Choroid plexus epithelial cell (primary cell): ENCODE measurements around the gene LSMEM2.

ENCODE experiments used
- DNase-seq: peaks from one replicate; pipeline ENCODE4 v3.0.0-alpha.2; 2010; ENCODE audit warnings: low read depth
- H3K4me3 ChIP-seq: 2 replicates; pipeline ENCODE4 v1.5.1; 2011; ENCODE audit warnings: low read depth, mild to moderate bottlenecking, control low read depth, low read length, moderate library complexity
- TF ChIP-seq, protein P1 (sequence below): conservative IDR thresholded peaks from 2 replicates; pipeline ENCODE4 v1.5.1; 2011; ENCODE audit warnings: low read depth, mild to moderate bottlenecking, control low read depth, inconsistent platforms, low read length, moderate library complexity

Gene LSMEM2

DNA sequence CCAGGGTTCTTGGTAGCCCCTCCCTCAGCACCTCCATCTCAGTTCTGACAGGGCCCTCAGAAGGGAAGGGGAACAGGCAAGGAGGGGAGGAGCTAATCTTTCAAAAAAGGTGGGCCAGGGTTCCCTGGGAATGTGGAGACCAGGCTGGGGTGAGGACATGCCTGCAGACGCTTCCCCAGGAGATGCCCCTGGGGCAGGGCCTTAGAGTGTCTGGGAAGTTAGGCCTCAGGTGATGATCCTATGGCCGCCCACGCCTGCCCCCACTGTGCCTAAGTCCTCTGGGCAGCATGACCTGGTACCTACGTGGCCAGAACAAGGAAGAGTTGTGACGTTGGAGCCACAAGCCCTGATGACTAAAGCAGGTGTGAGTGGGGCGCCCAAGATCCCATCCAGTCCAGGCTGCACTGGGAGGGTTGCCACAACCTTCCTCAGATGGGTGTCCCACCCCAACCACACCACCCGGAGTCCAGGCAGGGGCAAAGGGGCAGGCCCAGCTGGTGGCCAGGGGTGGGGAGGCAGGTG is 13.9 kb upstream of the LSMEM2 start:
- TF ChIP-seq, protein P1, sequence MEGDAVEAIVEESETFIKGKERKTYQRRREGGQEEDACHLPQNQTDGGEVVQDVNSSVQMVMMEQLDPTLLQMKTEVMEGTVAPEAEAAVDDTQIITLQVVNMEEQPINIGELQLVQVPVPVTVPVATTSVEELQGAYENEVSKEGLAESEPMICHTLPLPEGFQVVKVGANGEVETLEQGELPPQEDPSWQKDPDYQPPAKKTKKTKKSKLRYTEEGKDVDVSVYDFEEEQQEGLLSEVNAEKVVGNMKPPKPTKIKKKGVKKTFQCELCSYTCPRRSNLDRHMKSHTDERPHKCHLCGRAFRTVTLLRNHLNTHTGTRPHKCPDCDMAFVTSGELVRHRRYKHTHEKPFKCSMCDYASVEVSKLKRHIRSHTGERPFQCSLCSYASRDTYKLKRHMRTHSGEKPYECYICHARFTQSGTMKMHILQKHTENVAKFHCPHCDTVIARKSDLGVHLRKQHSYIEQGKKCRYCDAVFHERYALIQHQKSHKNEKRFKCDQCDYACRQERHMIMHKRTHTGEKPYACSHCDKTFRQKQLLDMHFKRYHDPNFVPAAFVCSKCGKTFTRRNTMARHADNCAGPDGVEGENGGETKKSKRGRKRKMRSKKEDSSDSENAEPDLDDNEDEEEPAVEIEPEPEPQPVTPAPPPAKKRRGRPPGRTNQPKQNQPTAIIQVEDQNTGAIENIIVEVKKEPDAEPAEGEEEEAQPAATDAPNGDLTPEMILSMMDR: no peak
- DNase-seq: no peak
- H3K4me3 ChIP-seq: no peak overlapping the region

DNA sequence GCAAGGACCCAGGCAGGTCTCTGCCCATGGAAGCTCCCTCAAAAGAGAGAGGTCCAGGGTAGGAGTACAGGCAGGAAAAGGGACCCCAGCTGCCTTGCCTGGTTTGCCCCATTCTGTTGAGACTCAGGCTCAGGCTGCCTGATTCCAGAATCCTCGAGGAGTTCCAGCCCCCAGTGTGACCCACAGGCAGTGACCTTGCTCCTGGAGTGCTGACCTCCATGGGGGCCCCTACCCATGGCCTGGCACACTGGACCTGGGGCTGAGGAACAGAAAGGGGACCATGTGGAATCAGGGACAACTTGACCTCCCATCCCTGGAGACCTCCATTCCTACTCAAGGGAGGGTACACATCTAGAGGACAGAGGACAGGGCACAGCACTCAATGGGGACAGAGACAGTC is 13.3 kb upstream of the LSMEM2 start:
- no peak overlapping the region for H3K4me3 ChIP-seq
- TF ChIP-seq, protein P1: no peak
- no peak for DNase-seq

DNA sequence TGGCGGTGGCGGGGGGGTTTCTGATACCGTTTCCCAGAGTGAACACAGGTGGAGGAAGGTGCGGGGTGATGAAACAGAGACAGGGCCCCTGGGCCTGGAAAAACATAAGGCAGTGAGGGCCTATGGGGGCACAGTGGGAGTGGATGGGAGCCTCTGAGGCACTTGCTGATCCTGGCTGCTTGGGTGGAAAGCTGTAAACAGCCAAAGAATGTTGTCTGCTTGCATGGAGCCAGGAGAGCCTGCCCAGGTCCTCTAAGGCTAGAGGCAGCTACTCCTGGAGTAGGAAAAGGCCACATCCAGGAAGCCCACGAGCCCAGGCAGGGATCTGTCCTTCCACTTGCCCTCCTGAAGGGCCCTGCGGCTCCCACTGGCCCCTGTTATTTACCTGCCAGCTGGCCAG is 12.9 kb upstream of the LSMEM2 start:
- no peak for DNase-seq
- TF ChIP-seq, protein P1: no peak
- no peak overlapping the region for H3K4me3 ChIP-seq

DNA sequence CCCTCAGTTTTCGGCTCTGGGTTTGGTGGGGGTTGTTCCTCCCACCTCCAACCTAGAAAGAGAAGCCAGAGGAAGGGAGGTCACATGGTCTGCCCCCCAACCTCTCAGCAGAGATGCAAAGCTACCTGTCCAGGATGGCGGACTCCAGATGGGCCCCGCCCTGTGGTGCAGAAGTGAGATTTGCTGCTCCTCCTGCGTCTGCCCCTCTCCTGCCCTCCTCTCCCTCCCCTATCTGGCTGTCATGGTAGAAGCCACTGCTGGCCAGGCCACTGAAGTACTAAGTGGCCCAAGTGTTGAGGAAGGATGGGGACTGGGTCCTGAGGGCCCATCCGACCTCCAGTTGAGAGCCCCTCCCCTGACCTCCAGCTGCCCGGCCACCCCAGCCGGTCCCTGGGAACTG is 12.1 kb upstream of the LSMEM2 start:
- H3K4me3 ChIP-seq: peak overlapping the region; percentile 65
- DNase-seq: no peak
- TF ChIP-seq, protein P1: no peak

DNA sequence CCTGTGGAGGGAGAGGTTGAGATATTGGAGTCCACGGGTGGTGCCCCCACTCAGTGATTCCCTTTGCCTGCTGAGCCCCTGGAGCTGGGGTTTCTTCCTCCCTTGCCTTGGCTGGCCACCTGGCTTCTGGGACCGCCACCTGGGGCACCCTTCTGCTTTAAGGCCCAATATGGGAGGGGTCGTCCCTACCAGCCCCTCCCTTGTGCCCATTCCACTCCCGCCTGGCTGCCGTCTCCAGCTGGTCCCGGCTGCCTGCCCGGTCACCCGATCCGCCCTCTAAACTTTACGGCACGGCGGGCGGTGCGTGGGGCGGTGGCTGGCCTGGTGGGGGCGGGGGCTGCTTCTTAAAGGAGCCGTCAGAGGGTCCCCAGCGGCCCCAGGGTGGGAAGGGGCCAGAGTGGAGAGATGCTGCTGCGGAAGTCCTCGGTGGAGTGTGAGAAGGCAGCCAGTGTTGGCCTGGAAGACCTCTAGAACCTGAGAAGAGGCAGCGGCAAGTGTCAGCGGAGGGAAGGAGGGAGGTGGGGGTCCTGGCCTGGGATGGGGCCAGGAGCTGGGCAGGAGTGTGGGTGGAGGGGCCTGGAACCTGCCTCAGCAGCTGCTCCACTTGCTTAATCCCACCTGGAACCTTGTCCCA is 11.5 kb upstream of the LSMEM2 start:
- DNase-seq: peak; percentile 46
- TF ChIP-seq, protein P1: no peak
- H3K4me3 ChIP-seq: peak overlapping the region; percentile 65

DNA sequence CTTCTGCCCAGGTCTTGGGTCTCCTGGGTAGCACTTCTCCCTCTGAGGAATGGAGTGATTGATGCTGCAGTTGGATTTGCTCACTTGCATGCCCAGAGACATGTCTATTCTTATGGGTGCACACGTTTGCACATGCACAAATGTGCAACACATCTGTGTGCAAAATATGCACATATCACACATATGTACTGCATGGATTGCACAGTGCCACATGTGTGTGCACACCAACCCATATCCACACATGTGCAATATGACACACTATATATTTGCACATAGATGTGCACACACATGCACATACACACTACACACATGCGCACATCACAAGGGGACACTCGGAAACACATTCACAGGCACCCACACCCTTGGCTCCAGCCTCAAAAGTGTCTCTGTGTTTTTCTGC is 10.6 kb upstream of the LSMEM2 start:
- no peak for DNase-seq
- TF ChIP-seq, protein P1: no peak
- no peak overlapping the region for H3K4me3 ChIP-seq
